NCI-H2081 treated with DMSO at 0.1 percent for 48 hours (cell line): Measurements from ENCODE around the gene IGSF22.

Experiments used
- DNase-seq: peaks from one replicate; lab custom pipeline; 2025; lab: John Stamatoyannopoulos, UW

The IGSF22 gene

GRCh38 chr11:18743900-18744514 lies 18.0 kb upstream of the IGSF22 start:
- no peak for DNase-seq

- DNase-seq = no peak
Observed at GRCh38 chr11:18743365-18743764, 17.4 kb upstream of the IGSF22 start.

DNA sequence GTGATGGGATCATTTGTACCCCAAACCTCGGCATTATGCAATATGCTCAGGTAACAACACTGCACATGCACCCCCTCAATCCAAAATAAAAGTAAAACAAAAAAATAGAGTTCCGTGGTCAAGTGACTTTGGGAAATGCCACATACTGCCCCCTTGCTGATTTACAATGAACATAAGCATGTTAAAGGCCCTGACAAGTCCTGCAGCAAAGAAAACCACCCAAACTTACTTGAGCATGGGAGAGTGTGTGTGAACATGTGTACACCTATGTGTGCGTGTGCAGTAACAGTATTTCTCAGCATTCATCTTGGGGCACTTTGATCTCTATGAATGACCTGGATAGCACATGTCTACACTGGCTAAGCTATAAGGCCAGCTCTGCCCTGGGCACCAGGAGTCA lies 15.8 kb upstream of the IGSF22 start:
- DNase-seq = no peak

DNA sequence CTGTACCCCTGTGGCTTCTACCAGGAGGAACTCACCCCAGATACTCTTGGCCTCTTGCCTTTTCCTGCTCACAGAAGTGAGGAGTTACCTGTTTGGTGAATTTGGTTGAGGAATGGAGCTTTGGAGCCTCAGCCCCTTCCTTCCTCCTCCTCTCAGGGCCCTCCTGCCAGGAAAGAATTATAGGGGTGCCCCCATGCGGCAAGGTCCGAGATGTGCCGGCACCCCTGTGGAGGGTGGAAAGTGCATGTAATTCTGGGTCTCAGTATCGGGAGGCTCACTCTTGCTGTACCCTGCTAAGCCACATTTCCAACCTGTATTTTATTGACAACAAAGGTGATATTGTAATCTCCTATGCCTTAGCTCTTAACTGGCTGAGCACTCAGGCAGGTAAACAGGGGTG lies 13.7 kb upstream of the IGSF22 start:
- no peak for DNase-seq

DNA sequence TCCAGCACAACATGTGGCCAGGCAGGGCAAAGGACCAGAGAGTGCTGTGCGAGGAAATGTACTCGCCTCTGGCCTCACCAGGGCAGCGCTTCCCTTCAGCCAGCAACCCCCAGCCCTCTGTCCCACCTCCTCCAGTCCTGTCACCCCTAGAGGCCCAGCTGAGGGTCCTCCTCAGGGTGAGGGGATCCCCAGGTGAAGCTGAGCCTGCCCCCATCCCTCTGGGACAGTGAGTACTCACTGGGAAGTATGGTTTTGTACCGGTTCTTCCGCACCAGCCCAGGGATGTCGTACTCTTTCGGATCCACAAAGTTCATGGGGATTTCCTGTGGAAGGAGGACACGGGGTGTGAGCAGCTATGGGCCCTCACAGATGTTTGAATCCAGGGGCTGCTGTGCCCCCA lies 11.7 kb upstream of the IGSF22 start:
- no peak for DNase-seq

- DNase-seq = no peak
Observed at GRCh38 chr11:18736590-18737148, 10.7 kb upstream of the IGSF22 start.

DNA sequence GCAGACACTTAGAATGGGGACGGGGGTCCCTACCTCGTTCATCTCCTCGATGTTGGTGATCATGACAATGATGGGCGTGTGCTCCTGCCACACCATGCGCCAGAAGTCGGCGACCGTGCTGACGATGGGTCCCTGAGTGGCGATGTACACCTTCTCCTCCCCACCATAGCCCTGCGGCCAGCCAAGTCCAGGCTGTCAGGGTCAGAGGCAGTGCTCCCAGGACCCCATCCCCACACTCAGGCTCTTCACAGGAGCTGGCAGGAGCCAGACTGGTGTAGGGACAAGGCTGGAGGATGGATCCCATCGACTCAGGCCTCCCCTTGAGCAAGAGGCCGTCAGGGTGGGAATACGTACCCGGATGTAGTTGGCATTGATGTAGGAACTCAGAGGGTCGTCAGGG lies 7.2 kb upstream of the IGSF22 start:
- DNase-seq = no peak

DNA sequence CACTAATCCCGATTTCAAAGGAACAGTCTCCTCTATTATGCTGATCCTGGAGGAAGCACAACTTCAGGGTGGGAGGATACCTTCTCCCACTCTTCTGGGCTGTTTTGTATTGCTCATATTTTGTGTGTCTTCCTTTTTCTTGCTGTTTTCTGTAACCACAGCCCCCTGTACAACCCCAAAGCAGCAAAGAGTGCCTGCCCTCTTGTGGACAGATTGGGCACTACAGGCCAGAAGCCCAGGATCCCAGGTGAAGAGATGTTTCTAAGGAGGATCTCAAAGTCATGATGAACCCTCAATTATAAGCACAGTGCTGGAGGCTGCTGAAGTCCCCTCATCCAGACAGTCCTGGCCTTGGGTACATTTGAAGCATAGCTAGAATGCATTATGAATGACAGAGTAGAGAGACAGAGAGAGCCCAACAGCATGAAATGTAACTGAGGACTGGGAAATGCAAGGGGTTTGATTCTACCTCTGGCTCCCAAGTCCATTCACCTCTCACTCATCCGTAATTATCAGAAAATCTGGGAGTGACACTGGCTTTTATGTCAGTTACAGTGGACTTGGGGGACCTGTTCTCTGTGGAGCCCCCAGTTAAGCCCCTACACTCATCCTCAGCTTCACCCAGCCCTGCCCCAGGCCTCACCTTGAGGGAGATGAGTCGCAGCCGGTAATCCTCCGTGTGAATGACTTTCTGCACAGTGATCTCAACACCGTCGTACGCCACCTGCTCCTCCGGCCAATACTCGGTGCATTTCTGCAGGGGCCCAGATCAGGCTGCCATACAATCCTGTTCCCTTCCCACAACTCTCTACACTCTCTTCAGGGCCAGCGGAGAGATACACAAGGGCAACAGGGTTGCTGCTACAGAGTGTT lies 6.2 kb upstream of the IGSF22 start:
- no peak for DNase-seq

DNA sequence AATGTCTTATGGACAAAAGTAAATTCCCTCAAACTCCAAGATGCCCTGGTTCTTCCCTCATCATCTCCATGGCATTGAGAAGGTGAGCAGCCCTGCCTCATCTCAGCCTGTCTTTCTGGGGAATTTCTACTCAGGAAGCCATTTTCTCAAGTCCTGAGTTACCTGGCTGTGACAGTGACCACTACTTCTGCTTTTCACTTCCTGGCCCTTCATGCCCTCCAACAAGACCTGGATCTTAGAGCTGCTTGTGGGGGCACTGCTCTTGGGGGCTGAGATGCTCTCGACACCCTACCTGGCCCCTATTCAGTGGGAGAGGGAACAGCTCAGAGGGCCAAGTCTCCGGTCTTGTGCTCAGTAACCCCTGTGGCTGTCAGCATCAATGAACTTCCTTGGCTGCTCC lies 5.5 kb upstream of the IGSF22 start:
- no peak for DNase-seq

DNA sequence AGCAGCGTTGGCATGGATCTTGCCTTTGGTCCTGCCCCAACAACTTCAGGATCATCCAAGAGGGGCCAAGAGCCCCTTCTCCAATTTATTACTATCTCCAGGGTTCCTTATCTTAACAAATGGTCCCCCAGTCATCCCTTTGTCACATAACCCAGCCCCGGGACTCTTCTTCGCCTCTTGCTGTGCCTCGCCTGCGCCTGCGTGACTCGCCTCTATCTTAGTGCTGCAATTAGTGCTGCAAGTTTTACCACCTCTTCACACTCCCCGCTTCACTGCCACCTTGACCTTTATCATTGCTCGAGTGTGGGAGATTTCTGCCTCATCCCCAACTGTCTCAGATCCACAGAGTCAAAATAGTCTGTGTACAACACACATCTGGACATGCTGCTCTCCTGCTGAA lies 4.0 kb upstream of the IGSF22 start:
- no peak for DNase-seq

DNA sequence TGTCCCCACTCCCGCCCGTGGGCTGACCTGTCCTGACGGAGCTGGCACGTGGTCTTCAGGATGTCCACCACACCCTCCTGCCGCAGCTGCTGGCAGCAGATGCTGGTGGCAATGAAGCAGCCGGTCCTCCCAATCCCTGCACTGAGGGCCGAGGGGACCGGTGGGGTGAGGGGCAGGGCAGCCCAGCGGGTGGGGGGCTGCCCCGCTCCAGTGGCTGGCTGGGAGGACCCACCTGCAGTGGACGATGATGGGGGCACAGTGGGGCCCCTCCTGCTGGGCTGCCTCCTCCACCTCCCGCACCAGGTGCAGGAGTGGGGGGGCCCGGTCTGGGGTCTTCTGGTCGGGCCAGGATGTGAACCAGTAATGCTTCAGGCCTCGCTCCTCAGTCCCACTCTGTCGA lies 3.4 kb upstream of the IGSF22 start:
- DNase-seq = no peak

DNA sequence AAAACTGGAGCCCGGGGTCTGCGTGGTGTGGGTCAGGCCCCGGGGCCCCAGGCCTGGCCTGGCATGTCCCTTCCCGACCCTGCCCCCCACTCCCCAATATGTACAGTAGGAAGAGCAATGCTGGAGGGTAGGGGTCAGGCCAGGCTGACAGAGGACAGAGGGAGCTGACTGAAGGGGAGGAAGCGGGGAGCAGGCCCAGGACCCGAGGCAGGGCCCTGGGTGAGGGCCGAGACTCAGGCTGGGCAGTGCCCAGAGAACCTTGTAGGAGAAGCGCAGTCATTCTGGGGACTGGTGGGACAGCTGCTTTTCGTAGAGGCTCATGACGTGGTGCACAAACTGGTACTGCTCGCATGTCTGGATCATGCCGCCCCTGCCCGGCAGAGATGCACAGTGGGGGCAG lies 2.7 kb upstream of the IGSF22 start:
- DNase-seq = no peak

GRCh38 chr11:18727479-18728236 lies 1.7 kb upstream of the IGSF22 start:
- no peak for DNase-seq

- no peak for DNase-seq
Observed at GRCh38 chr11:18723991-18724390, 2.0 kb downstream of the IGSF22 start.

GRCh38 chr11:18722293-18722637 lies 3.7 kb downstream of the IGSF22 start:
- no peak for DNase-seq

DNA sequence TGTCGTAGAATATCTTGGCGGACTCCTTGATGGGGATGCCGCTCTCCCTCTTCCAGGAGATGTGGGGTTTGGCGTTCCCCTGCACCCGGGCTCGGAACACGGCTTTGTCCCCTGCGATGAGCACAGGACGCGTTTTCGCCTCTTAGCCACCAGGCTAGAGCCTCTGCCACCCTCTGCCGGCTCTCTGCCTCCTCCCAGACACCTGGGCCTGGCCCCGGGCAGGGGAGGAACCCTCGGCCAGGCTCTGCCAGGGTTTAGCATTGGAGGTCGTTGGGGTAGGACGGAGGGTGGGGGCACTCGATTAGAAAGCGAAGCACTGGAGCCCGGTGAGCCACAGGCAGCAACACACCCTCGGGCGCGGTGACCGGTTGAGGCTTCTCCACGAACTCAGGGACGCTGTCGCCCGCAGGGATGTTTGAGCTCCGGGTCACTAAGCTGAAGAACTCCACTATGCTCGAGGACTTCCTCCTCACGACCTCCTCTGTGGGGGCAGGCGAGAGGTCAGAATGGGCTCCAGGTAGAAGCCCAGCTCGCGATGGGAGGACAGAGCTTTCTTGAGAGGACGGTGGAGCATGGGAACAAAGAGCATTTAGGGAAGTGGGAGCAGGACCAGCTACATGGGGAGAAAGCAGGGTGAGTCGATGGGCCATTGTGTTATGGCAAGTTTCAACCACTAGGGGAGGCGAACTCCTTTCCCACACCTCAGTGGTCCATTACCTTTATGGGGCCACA lies 4.3 kb downstream of the IGSF22 start:
- no peak for DNase-seq

GRCh38 chr11:18720808-18721560 lies 5.0 kb downstream of the IGSF22 start:
- no peak for DNase-seq

- DNase-seq = no peak
Observed at GRCh38 chr11:18720091-18720807, 5.7 kb downstream of the IGSF22 start.

DNA sequence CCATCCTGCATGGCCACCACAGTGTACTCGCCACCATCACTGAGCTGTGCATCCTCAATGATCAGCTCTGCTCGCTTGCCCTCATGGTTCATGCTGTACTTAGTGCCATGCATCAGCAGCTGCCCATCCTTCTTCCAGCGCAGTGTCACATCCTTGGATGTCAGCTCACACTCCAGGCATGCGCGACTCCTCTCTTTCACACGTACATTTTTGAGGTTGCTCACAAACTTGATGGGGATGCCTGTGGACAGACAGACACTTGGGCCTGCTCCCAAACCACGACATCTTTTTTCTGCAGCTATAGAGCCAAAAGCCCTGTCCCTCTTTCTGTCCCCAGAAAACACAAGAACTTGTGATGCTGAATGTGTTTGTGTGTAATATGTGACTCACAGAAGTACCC lies 10.5 kb downstream of the IGSF22 start:
- DNase-seq = no peak

GRCh38 chr11:18714443-18714780 lies 11.6 kb downstream of the IGSF22 start:
- no peak for DNase-seq
